GM21447 (cell line): Measurements from ENCODE around the gene MYOD1.

Experiments
- ATAC-seq: cut with Tn5 transposase; IDR thresholded peaks from one replicate; pipeline ENCODE4 v1.9.1; 2021; ENCODE audit not compliant: unreplicated experiment

MYOD1 gene

DNA sequence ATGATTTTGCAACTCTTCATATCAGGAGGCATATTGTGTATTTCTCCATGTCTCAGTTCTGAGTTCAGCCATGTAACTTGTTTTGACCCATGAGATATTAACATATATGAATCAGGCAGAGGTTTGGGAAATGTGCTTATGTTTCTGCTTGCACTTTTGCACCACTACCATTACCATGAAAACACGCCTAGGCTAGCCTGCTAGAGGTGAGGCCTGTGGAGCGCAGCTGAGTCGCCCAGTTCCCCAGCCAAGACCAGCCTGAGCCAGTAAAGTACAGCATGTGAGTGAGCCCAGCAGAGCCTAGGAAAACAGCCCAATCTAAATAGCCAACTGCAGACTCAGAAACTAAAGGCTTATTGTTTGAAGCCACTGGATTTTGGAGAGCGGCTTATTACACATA is 18.4 kb upstream of the MYOD1 start:
- no peak for ATAC-seq

DNA sequence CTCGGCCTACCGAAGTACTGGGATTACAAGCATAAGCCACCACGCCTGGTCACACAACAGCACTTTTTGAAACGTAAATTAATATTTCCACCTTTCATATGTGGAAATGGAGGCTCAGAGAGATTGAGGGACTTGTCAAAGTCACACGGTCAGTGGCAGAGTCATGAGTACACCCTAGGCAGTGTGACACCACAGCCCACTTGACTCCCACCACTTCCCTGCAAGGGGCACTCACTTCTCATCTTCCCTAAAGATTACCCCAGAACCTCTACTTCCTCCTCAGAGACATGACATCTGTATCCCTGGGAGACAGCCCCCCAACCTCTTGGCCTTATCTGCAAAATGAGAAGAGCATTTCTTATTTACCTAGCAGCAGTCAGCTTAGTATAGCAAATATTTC is 16.5 kb upstream of the MYOD1 start:
- ATAC-seq: no peak

DNA sequence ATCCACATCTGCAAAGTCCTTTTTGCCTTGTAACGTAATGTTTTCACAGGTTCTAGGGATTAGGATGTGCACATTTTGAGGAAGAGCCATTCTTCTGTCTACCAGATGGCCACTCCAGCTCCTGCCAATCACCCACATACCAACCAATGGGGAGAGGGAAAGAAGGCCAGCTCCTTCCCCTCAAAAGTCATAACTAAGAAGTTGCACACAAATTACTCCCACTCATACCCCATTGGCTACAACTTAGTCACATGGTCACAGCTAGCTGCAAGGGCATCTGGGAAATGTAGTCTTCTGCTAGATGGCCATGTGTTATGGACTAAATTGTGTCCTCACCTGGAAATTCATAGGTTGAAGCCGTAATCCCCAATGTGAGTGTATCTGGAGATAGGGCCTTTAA is 15.4 kb upstream of the MYOD1 start:
- peak; percentile 72 for ATAC-seq

DNA sequence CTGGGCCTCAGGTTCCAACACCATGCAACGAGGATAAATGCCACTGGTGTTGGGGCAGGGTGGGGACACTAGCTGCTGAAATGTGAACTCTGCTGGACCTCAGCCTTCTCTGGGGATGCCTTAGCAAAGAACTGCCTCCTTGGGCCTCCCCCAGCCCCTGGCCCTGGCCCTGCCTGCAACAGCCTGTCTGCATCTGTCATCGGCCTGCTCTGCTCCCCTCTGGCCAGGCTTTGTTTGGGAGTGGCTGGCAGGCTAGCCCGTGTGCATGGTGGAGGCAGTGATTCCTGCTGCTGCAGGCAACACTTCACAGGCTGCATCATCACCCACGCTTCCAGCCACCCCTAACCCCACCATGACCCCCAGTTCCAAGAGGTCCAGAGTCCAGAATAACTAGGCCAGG is 11.5 kb upstream of the MYOD1 start:
- ATAC-seq: no peak

DNA sequence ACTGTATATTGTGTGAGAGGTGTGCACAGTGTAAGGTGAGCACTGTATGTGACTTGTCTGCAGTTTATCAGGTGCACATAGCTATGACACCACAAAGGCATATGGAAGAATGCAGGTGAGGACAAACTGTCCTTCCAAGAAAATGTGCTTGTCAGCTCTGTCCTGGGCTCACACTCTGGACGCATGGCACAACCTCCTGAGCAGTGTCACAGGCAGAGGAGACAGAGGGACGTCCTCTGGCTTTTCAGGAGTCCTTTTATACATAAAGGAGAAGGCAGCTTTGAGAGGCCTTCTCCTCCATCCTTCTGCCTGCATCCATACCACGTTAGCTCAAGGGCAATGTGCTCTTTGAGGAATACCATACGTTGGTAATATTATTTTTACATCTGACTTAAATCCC is 7.5 kb upstream of the MYOD1 start:
- no peak for ATAC-seq

DNA sequence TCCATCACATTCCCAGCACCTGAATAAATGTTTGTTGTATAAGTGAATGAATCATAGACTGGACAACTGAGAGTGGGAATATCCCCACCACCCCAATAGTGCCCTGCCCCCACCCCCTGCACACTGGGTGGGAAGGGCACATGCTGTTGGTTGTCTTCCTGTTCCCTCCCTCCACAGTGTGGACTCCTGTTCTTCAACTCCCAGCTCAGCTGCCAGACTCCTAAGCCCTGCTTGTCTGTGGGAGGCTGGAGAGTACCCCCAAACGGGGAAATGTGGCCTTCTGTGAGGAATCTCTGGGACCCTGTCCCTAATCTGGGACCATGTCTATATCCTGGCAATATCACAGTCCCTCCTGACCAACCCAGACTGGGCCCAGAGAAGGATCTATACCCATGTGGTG is 5.5 kb upstream of the MYOD1 start:
- ATAC-seq: no peak

DNA sequence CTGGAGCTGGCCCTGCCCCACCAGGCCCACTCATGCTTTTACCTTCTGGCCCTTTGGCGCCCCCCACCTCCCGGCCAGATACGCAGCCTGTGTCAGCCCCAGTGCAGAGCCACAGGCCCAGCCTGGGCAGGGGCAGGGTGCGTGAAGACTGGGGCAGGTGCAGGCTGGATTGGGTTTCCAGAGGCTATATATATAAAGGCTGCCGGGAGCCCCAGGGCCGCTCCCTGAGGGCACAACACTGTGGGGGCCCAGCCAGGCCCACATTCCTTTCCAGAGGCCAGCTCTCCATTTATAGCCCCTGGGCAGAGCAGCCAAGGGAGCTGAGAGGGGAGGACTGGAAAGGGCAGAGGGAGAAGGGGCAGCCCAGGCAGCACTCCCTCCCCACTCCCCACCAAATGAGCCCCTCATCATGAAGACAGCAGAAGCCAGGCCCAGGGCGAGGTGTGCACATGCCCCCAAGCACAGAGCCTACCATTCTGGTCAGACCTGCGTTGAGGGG is 5.0 kb upstream of the MYOD1 start:
- no peak for ATAC-seq

DNA sequence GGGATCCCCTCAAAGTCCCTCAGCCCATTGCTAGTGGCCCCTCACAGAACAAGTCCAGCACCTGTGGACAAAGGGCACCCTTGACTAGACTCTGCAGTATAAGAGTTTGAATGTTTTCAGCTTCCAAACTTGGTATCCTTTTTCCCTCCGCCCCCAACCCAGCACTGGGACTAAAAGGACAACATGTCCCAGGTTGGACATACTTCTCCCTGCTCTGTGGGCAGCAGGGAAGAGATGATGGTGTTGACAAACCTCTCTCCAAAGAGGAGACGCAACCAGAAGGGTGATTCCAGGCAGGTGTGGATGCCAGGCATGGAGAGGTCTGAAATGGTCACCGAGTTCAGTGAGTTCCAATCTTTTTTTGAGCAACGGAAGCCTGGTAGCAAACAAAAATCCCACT is 4.5 kb upstream of the MYOD1 start:
- ATAC-seq: no peak

DNA sequence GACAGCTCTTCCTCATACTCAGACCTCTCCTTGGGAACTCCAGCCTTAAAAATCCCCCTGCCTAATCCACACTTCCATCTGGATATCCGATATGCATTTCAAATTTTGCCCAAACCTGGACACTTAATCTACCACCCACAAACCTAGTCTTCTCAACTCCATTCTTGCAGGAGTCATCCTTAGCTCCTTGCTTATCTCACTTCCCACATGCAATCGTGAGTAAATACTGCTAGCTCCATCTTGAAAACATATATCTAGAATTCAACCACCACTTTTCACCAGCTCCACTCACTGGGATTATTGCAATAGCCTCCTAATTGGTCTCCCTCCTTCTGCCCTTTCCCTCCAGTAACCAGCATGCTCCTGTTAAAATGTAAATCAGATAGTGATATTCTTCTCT is 2.6 kb upstream of the MYOD1 start:
- ATAC-seq: no peak

DNA sequence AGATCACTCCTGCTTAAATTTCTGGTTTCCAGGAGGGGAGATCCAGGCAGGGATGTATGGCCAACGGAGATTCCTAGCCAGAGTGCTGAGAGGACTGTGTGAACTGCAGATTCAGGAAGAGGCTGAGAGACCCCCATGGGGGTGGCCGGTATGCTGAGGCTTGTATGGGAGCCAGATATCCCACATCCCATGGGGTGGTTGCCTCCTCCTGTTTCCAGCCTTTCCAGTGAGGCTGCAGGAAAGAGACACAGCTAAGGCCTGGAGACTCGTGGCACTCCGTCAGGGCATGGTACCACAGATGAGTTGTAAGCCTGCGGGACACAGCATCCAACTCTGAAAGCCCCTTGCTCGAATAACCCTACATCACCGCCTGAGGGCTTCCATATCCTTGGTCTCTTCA is 1.4 kb upstream of the MYOD1 start:
- no peak for ATAC-seq

DNA sequence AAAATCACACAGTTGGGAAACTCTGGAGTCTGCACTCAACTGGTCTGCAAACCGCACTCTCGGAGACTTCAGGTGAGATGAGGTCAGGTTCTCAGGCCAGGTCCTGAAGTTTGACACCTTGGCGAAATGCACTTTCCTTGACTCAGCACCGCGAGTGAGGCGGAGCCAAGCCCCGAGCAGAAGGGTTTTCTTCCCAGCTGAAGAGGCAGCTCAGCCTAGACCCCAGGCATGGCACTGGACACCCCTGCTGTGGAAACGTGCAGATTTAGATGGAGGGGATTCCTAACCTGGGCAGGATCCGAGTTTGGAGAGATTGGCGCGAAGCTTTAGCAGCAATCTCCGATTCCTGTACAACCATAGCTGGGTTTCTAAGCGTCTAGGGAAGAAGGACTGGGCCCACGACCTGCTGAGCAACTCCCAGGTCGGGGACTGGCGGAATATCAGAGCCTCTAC is 835 bp upstream of the MYOD1 start:
- ATAC-seq: no peak

DNA sequence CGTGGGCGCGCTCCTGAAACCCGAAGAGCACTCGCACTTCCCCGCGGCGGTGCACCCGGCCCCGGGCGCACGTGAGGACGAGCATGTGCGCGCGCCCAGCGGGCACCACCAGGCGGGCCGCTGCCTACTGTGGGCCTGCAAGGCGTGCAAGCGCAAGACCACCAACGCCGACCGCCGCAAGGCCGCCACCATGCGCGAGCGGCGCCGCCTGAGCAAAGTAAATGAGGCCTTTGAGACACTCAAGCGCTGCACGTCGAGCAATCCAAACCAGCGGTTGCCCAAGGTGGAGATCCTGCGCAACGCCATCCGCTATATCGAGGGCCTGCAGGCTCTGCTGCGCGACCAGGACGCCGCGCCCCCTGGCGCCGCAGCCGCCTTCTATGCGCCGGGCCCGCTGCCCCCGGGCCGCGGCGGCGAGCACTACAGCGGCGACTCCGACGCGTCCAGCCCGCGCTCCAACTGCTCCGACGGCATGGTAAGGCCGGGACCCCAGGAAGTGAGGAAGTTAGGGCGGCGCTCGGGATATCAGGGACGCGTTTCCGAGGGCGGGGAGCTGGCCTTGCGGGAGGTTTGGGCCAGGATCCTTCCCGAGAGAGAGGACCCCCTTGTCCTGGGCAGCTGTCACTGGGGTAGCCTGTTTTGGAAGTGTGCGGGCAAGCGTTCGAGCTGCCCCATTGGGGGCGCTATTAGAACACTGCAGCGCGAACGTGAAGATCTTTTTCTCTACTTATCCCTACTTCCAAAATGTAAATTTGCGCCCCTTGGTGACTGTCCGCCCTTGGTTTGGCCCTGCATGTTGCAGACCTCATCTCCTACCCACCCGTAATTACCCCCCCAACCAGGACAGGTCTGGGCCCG is 796 bp downstream of the MYOD1 start:
- ATAC-seq: no peak

DNA sequence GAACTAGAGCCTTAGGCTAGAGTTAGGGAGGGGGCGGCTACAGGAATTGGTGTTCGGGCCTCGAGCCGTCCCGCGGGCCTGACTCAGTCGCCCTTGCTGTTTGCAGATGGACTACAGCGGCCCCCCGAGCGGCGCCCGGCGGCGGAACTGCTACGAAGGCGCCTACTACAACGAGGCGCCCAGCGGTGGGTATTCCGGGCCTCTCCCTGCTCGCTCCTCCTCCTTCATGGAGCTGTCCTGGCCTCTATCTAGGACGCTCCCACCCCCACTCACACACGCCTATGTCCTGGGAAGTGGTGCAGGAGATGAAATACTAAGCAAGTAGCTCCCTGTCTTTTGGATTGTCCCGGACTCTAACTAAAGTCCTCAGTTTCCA is 1.4 kb downstream of the MYOD1 start:
- ATAC-seq: no peak

DNA sequence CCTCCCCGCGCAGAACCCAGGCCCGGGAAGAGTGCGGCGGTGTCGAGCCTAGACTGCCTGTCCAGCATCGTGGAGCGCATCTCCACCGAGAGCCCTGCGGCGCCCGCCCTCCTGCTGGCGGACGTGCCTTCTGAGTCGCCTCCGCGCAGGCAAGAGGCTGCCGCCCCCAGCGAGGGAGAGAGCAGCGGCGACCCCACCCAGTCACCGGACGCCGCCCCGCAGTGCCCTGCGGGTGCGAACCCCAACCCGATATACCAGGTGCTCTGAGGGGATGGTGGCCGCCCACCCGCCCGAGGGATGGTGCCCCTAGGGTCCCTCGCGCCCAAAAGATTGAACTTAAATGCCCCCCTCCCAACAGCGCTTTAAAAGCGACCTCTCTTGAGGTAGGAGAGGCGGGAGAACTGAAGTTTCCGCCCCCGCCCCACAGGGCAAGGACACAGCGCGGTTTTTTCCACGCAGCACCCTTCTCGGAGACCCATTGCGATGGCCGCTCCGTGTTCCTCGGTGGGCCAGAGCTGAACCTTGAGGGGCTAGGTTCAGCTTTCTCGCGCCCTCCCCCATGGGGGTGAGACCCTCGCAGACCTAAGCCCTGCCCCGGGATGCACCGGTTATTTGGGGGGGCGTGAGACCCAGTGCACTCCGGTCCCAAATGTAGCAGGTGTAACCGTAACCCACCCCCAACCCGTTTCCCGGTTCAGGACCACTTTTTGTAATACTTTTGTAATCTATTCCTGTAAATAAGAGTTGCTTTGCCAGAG is 2.0 kb downstream of the MYOD1 start:
- ATAC-seq: no peak

DNA sequence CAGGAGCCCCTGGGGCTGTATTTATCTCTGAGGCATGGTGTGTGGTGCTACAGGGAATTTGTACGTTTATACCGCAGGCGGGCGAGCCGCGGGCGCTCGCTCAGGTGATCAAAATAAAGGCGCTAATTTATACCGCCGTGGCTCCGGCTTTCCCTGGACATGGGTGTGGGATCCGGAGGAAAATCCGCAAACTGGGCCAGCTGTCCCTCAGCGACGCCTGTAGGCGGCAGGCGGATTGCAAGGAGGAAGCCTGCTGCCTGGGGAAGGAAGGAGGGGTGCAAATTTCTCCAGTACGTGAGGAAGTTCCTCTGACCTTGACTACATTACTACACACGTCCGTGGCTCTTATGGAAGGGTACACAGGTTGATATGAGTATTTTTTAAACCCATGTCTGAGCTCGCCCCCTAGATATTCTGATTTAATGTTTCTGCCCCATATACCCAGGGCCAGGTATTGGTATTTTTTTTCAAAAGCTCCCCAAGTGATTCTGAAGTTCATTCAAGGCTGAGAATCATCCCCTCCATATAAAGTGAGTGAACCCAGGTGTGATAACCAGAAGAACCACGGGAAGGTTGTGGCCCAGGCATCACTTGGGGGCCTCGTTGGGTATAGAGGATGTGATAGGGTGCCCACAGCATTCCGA is 2.8 kb downstream of the MYOD1 start:
- ATAC-seq: no peak

DNA sequence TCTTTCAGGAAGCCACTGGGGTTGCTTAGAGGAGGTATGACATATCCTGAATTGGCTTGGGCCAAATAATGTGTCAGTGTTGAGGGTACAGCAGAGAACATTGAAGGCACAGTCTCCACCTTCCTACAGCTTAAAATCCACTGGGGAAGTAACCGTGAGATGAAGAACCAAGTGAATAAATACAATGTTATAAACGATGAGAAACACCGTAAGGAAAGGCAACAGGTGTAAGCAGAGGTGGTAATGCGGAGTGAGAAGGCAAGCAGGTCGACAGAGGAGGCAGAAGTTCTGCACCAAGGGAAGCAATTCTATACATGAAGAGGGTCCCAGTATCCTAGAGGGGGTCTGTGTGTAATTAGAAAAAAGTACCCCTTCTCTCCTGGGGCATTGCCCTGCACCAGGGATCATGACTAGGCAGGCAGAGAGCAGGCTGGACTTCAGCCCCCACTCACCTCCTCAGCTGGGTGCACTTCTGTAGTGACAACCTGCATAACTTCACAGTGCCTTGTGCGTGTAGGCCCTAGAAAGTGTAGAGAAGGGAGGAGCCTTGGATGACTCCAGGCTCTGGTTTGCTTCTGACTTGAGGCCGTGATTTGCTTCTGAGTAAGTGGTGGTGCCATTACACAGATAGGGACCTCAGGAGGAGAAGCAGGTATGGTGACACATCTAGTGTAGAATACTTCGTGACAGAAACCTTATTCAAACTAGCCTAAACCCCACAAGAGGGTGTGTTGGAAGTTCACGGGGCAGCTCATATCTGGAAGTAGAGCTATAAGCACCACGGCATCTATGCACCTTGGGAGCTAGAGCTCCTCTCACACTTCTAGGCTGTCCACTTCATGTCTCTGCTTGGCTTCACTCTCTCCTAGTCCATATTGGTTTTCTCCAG is 4.9 kb downstream of the MYOD1 start:
- no peak for ATAC-seq

DNA sequence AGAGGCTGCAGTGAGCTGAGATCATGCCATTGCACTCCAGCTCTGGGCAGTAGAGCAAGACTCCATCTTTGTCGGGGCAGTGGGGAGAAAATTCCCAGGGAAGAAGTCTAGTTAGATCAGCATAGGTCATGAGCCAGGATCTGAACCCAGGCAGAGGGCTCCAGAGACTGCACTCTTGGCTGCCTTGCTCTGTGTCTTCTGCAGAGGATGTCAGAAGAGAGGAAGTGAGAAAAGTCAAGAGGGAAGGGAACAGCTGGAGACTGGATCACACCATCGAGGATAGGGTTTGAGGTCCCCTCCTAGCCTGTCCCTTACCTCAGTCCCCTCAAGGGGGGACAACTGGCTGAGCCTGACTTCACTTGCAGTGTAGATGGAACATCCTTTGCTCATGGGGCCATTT is 5.8 kb downstream of the MYOD1 start:
- ATAC-seq: no peak

DNA sequence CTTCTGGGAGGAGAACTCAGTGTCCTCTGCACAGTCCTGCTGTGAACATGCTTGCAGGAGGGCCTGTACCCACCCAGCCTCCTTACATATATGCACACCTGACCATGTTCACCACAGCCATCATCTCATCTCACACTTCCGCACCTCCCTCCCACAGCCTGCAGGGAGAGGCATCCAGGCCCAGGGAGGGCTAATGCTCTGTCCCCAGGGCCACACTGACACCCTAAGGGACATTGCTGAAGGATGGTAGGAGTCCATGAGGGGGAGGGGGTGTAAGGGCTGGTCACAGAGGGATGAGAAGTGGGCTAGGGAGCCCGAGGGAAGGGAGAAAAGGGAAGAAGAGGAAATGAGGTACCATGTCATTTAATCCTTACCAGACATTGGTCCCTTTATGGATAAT is 10.8 kb downstream of the MYOD1 start:
- no peak for ATAC-seq

DNA sequence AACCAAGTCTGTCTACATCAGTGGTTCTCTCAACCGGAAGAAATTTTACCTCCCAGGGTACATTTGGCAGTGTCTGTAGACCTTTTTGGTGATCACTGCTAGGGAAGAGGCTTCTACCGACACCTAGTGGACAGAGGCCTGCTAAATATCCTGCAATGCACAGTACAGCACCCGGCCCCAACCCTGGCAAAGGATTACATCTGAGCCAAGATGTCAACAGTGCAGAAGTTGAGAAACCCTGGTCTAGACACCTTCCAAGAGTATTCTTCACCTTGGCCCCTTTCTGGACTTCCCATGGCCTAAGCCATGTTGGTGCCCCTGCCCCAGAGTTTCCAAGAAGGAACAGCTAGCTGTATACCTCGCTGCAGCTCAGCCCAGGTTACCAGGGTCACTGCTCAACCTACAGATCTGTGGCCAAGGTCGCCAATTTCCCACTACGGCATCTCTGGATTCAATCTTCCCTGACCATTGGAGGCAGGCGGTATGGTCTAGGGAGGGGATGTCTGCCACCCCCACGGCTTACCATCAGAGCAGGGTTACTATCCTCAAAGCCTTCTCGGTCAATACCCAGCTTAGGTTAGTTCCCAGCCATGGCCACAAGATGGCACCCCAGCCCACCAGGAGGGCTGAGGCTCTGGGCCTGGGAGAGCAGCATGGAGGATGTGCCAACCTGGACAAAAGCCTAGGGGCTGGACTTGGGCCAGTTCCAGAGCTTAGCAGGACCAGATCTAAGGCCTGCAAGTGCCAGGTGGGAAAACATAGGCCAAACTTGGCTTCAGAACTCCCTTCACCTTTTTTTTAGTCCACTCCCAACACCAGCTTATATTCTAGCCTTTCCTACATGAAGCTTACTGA is 11.5 kb downstream of the MYOD1 start:
- peak; percentile 73 for ATAC-seq

DNA sequence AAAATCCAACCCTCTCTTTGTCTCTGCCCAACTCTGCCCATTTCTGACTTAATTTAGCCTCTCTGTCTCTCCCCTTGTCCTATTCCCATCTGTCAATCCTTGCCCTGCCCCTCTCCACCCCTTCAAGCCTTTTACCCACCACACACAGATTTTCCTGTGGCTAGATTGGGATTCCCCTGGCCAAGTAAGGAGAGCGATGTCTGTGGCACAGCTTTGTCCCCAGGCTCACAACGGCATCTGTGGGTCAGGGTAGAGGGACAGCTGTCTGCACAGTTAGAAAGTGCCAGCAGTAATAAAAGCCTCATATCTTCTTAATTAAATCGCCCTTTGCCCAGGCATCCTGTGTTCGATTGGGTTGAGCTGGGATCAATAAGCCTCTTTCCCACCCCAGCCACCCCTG is 13.9 kb downstream of the MYOD1 start:
- no peak for ATAC-seq
